Parathyroid adenoma (tissue), 2 donors: Measurements from ENCODE around the gene CACNB1.
A peak's percentile ranks its signal among the peaks of the same experiment; 100 is the strongest.

Experiments
- H2AFZ ChIP-seq: fragments of 300-600 bp; sonication (generic); one replicate; pipeline ENCODE4 v1.7.0; 2017; ENCODE audit warnings: antibody characterized with exemption, mild to moderate bottlenecking
- H3K27ac ChIP-seq: fragments of 300-600 bp; sonication (generic); one replicate; pipeline ENCODE4 v1.7.0; 2017
- H3K27me3 ChIP-seq: fragments of 300-600 bp; sonication (generic); one replicate; pipeline ENCODE4 v1.7.0; 2017; ENCODE audit warnings: low read length; ENCODE audit not compliant: control insufficient read depth, insufficient read depth
- H3K36me3 ChIP-seq: fragments of 300-600 bp; sonication (generic); one replicate; pipeline ENCODE4 v1.7.0; 2017; ENCODE audit warnings: low read length; ENCODE audit not compliant: control insufficient read depth, insufficient read depth
- H3K4me1 ChIP-seq: fragments of 300-600 bp; sonication (generic); one replicate; pipeline ENCODE4 v1.7.0; 2017; ENCODE audit warnings: control low read depth
- H3K4me2 ChIP-seq: fragments of 300-600 bp; sonication (generic); one replicate; pipeline ENCODE4 v1.7.0; 2017; ENCODE audit warnings: low read length
- H3K4me3 ChIP-seq: fragments of 300-600 bp; sonication (generic); one replicate; pipeline ENCODE4 v1.7.0; 2017; ENCODE audit warnings: low read depth, low read length
- H3K79me2 ChIP-seq: fragments of 300-600 bp; sonication (generic); one replicate; pipeline ENCODE4 v1.7.0; 2017; ENCODE audit warnings: control low read depth
- H3K9ac ChIP-seq: fragments of 300-600 bp; sonication (generic); one replicate; pipeline ENCODE4 v1.7.0; 2017; ENCODE audit warnings: mild to moderate bottlenecking
- H3K9me3 ChIP-seq: fragments of 300-600 bp; sonication (generic); one replicate; pipeline ENCODE4 v1.7.0; 2017; ENCODE audit warnings: low read length; ENCODE audit not compliant: control insufficient read depth
- TF ChIP-seq, protein P1 (sequence below): fragments of 300-600 bp; sonication (generic); IDR thresholded peaks from one replicate; pipeline ENCODE4 v1.7.0; 2017; ENCODE audit warnings: antibody characterized with exemption, mild to moderate bottlenecking
- donor health status: primary hyperparathyroidism.

The CACNB1 gene

DNA sequence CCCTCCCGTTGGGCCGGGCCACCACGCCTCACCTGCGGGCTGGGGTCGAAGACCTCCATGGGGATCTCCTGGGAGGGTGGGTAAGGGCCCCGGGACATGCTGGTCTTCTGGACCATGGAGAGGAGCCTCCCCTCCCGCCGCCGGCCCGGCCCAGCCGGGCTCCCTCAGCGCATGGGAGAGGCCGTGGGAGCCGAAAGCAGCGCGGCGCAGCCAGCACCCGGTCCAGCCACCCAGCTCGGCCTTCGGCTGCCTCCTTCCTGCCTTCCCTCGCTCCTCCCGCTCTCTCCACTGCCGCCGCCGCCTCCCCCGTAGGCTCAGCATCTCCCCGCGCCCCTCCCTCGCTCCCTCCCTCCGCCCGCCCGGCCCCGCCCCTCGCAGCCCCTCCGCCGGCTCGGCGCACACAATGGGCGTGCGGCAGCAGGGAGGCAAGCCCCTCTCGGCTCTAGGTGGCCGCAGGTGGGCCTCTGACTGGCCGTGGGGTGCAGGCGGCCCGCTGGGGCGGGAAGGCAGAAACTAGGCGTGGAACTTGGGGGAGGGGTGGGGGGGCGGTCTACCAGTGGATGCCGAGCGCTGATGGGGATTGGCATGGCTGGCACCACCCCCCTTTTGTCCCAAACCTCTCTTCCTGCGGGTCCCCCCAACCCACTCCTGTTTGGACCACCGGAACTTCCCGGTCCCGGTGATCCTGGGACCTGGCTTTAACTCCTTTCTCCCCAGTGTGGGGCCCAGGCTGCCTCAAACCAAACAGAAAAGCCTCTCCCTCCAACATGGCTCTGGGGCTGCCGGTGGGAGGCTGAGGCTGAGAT lies at the start of gene CACNB1:
Gene CACNB1, minus strand, starts transcription at position 290 of the 806 bp plus-strand sequence. Its CDS starts 174 bp downstream, at position 116.
- Histone ChIP-seq H3K4me2 (peak within 1 kb of the TSS; percentile 84), H3K79me2 (peaks cover 11% of the 10 kb centered on the region), H3K4me1 (peaks cover 19% of the 10 kb centered on the region), H3K9ac (no peak within 1 kb of the TSS), H3K36me3 (no peaks in the 10 kb centered on the region), H3K27me3 (no peaks in the 10 kb centered on the region), H3K4me3 (peak within 1 kb of the TSS; percentile 71), H3K27ac (peak within 1 kb of the TSS; percentile 61), H3K9me3 (no peaks in the 10 kb centered on the region), H2AFZ (peak within 1 kb of the TSS; percentile 96)
- TF ChIP-seq, protein P1, sequence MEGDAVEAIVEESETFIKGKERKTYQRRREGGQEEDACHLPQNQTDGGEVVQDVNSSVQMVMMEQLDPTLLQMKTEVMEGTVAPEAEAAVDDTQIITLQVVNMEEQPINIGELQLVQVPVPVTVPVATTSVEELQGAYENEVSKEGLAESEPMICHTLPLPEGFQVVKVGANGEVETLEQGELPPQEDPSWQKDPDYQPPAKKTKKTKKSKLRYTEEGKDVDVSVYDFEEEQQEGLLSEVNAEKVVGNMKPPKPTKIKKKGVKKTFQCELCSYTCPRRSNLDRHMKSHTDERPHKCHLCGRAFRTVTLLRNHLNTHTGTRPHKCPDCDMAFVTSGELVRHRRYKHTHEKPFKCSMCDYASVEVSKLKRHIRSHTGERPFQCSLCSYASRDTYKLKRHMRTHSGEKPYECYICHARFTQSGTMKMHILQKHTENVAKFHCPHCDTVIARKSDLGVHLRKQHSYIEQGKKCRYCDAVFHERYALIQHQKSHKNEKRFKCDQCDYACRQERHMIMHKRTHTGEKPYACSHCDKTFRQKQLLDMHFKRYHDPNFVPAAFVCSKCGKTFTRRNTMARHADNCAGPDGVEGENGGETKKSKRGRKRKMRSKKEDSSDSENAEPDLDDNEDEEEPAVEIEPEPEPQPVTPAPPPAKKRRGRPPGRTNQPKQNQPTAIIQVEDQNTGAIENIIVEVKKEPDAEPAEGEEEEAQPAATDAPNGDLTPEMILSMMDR = no peak

GRCh38 chr17:39246274-39246673 lies 48.8 kb upstream of the CACNB1 start:
- no peaks in the 10 kb centered on the region for H3K9me3 ChIP-seq
- H3K79me2 ChIP-seq = no peaks in the 10 kb centered on the region
- no peak overlapping the region for H2AFZ ChIP-seq
- H3K4me1 ChIP-seq = no peaks in the 10 kb centered on the region
- no peaks in the 10 kb centered on the region for H3K36me3 ChIP-seq
- no peak overlapping the region for H3K27ac ChIP-seq
- TF ChIP-seq, protein P1 = no peak
- no peak overlapping the region for H3K4me2 ChIP-seq
- no peaks in the 10 kb centered on the region for H3K27me3 ChIP-seq
- H3K4me3 ChIP-seq = no peak overlapping the region
- H3K9ac ChIP-seq = no peak overlapping the region

DNA sequence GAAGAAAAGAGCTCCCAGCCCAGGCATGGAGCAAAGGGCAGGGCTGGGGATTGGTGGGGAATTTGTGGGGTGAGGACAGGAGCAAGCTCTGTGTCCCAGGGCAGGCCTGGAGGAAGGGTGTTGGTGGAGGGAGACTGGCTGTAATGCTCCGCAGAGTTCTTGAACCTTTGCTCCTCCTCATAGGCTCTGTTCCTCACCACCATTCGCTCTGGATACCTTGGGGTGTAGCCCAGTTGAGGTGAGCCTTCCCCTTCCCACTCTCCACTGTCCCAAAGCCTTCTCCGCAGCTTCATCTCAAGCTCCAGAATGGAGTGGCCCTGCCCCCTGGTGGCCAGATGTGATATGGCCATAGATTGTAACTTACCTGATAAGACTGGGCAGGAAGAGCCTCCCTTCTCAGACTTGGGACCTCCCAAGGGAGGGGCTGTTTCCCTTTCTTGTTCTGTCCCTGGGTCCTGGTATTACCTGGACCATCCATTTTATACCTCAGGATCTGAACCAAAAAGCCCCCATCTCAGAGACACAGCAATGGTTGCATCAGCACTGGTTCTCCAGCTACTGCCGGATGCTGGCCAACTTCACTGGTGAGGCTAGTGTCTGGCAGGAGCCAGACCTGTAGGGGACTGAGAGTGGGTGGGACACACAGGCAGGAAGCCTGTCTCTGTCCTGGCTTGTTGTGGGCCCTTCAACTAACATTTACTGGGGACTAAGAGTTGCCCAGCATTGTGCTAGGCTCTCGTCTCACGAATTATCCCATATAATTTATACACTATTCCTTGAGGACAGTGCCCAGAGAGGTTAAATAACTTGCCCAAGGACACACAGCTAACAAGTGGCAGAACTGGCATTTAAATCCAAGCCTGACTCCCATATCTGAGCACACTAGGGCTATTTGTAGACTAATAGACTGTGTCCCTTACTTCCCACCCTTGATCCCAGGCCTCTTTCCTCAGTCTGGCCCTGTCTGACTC lies 47.4 kb upstream of the CACNB1 start:
- TF ChIP-seq, protein P1 = peak; percentile 98
- no peaks in the 10 kb centered on the region for H3K27me3 ChIP-seq
- H3K27ac ChIP-seq = no peak overlapping the region
- no peaks in the 10 kb centered on the region for H3K9me3 ChIP-seq
- no peaks in the 10 kb centered on the region for H3K4me1 ChIP-seq
- H3K79me2 ChIP-seq = no peaks in the 10 kb centered on the region
- H2AFZ ChIP-seq = no peak overlapping the region
- H3K4me3 ChIP-seq = no peak overlapping the region
- H3K4me2 ChIP-seq = no peak overlapping the region
- H3K9ac ChIP-seq = no peak overlapping the region
- H3K36me3 ChIP-seq = no peaks in the 10 kb centered on the region

DNA sequence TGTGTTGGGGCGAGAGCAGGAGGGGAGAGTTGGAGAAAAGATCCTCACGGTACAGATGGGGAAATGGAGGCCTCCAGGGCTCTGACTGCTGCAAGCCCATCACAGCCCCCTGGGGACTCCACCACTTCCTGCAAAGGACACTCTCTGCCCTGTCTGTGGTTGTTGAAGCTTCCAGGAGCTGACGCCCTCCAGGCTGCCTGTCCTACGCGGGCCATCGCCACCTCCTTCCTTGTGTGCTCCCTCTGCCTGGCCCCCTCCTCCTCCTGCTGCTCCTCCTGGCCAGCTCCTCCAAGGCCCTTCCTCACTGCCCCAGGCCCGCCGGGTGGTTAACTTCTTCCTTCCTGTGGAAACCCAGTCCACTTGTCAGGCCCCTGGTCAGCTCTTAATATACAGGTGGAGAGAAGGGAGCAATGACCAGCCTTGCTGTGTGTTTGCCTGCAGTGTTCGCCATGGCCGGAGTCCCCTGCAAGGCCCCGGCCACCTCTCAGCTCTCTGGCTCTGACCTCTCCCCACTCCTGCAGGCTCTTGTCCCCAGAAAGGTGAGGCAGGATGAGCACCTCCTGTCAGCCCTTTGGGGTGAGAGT lies 46.6 kb upstream of the CACNB1 start:
- Histone ChIP-seq H3K4me3 (no peak overlapping the region), H3K9me3 (no peaks in the 10 kb centered on the region), H3K4me2 (no peak overlapping the region), H3K79me2 (no peaks in the 10 kb centered on the region), H2AFZ (no peak overlapping the region), H3K36me3 (no peaks in the 10 kb centered on the region), H3K4me1 (no peaks in the 10 kb centered on the region), H3K27me3 (no peaks in the 10 kb centered on the region), H3K9ac (no peak overlapping the region), H3K27ac (no peak overlapping the region)
- TF ChIP-seq, protein P1 = no peak
